ENCODE measurements around the gene FOXF1. TPM values are rescaled to one million over a fixed set of nuclear protein-coding genes. Genes with fewer than 3 reads are reported as not detected.

FOXF1 gene
- total and polyA plus RNA-seq, 11 donors = 0.04 to 0.48 (median 0.17) TPM; not detected in 3

- Histone ChIP-seq H3K27ac (peak overlapping the region in 1 of 12 donors; percentile 97), H3K36me3 (no peaks in the 10 kb centered on the region), H3K4me1 (peaks cover 8 to 49% (median 24%) of the 10 kb centered on the region in 12 donors), H3K27me3 (peaks cover 70 to 100% (median 93%) of the 10 kb centered on the region in 9 donors), H3K9me3 (no peaks in the 10 kb centered on the region), H3K4me3 (peak overlapping the region in 1 of 12 donors; percentile 13)
- TF ChIP-seq POLR2A (IDR thresholded peaks at IDR 0.05) = no peak
- TF ChIP-seq, protein P1, sequence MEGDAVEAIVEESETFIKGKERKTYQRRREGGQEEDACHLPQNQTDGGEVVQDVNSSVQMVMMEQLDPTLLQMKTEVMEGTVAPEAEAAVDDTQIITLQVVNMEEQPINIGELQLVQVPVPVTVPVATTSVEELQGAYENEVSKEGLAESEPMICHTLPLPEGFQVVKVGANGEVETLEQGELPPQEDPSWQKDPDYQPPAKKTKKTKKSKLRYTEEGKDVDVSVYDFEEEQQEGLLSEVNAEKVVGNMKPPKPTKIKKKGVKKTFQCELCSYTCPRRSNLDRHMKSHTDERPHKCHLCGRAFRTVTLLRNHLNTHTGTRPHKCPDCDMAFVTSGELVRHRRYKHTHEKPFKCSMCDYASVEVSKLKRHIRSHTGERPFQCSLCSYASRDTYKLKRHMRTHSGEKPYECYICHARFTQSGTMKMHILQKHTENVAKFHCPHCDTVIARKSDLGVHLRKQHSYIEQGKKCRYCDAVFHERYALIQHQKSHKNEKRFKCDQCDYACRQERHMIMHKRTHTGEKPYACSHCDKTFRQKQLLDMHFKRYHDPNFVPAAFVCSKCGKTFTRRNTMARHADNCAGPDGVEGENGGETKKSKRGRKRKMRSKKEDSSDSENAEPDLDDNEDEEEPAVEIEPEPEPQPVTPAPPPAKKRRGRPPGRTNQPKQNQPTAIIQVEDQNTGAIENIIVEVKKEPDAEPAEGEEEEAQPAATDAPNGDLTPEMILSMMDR (IDR thresholded peaks at IDR 0.05) = no peak
- no peak for ATAC-seq
- peak in 1 of 5 donors; percentile 19 for DNase-seq
- 6 to 16% (median 12%) methylated on average over 21 to 27 of the region's 27 CpGs for WGBS, 4 donors
- intact Hi-C loops (cut with DNase I) = no loop called here
Measured at GRCh38 chr16:86505899-86506864, 4.1 kb upstream of the FOXF1 start.

GRCh38 chr16:86507173-86508027 lies 2.9 kb upstream of the FOXF1 start:
- Histone ChIP-seq H3K4me3 (peak overlapping the region in 4 of 12 donors; percentile 53 to 63 (median 63)), H3K27me3 (peaks cover 78 to 100% (median 93%) of the 10 kb centered on the region in 9 donors), H3K4me1 (peaks cover 8 to 56% (median 24%) of the 10 kb centered on the region in 12 donors), H3K9me3 (no peaks in the 10 kb centered on the region), H3K27ac (peak overlapping the region in 1 of 12 donors; percentile 97), H3K36me3 (no peaks in the 10 kb centered on the region)
- no peak for ATAC-seq
- intact Hi-C loops (cut with DNase I) = no loop called here
- DNase-seq = peak in 1 of 5 donors; percentile 26
- TF ChIP-seq POLR2A (IDR thresholded peaks at IDR 0.05) = no peak
- TF ChIP-seq, protein P1 (IDR thresholded peaks at IDR 0.05) = no peak
- 6 to 14% (median 10%) methylated on average over 30 to 37 of the region's 37 CpGs for WGBS, 4 donors

GRCh38 chr16:86508028-86508946 lies 2.0 kb upstream of the FOXF1 start:
- peak overlapping the region in 11 of 12 donors; percentile 9 to 72 (median 63) for H3K4me3 ChIP-seq
- peak in 1 of 5 donors; percentile 55 for DNase-seq
- peak overlapping the region in 1 of 12 donors; percentile 97 for H3K27ac ChIP-seq
- TF ChIP-seq POLR2A (IDR thresholded peaks at IDR 0.05) = no peak
- TF ChIP-seq, protein P1 (IDR thresholded peaks at IDR 0.05) = no peak
- WGBS, 4 donors = 1 to 3% (median 2%) methylated on average over 30 to 99 of the region's 99 CpGs
- H3K4me1 ChIP-seq = peaks cover 8 to 56% (median 24%) of the 10 kb centered on the region in 12 donors
- intact Hi-C loops (cut with DNase I) = no loop called here
- ATAC-seq = no peak
- H3K9me3 ChIP-seq = no peaks in the 10 kb centered on the region
- no peaks in the 10 kb centered on the region for H3K36me3 ChIP-seq
- peaks cover 76 to 100% (median 93%) of the 10 kb centered on the region in 9 donors for H3K27me3 ChIP-seq

Data from heart left ventricle (tissue), 16 donors.